ENCODE measurements around the gene ADCY9.
A peak's percentile ranks its signal among the peaks of the same experiment; 100 is the strongest.
"Not testable (repeated sequence)": the region's sequence is repeated elsewhere in the genome, so short reads cannot be mapped to it uniquely, and the experiment has no call there.

Gene ADCY9

GRCh38 chr16:3950343-3951193 is 165.7 kb downstream of the ADCY9 start:
- DNase-seq (ENCODE audit: low read depth in 2 of 2): no peak

GRCh38 chr16:3949946-3950342 is 166.3 kb downstream of the ADCY9 start:
- no peak for DNase-seq (ENCODE audit: low read depth in 2 of 2)

GRCh38 chr16:3949287-3949686 is 167.0 kb downstream of the ADCY9 start:
- DNase-seq (ENCODE audit: low read depth in 2 of 2): no peak

GRCh38 chr16:3948378-3948995 is 167.8 kb downstream of the ADCY9 start:
- no peak for DNase-seq (ENCODE audit: low read depth in 2 of 2)

GRCh38 chr16:3946604-3947180 is 169.6 kb downstream of the ADCY9 start:
- no peak for DNase-seq (ENCODE audit: low read depth in 2 of 2)

GRCh38 chr16:3945751-3946603 is 170.3 kb downstream of the ADCY9 start:
- no peak for DNase-seq (ENCODE audit: low read depth in 2 of 2)

GRCh38 chr16:3944457-3944856 is 171.8 kb downstream of the ADCY9 start:
- not testable (repeated sequence) for DNase-seq (ENCODE audit: low read depth in 2 of 2)

- not testable (repeated sequence) for DNase-seq (ENCODE audit: low read depth in 2 of 2)
These were observed 174.1 kb downstream of the ADCY9 start for GRCh38 chr16:3942146-3942545.

- DNase-seq (ENCODE audit: low read depth in 2 of 2): peak; percentile 17 to 41
These were observed 177.2 kb downstream of the ADCY9 start for GRCh38 chr16:3938843-3939624.

- no peak for DNase-seq (ENCODE audit: low read depth in 2 of 2)
These were observed 177.8 kb downstream of the ADCY9 start for GRCh38 chr16:3938471-3938842.

- no peak for DNase-seq (ENCODE audit: low read depth in 2 of 2)
These were observed 179.0 kb downstream of the ADCY9 start for GRCh38 chr16:3937066-3937875.

GRCh38 chr16:3935921-3936320 is 180.3 kb downstream of the ADCY9 start:
- no peak for DNase-seq (ENCODE audit: low read depth in 2 of 2)

GRCh38 chr16:3934491-3935181 is 181.6 kb downstream of the ADCY9 start:
- no peak for DNase-seq (ENCODE audit: low read depth in 2 of 2)

GRCh38 chr16:3927147-3927546 is 189.1 kb downstream of the ADCY9 start:
- DNase-seq (ENCODE audit: low read depth in 2 of 2): not testable (repeated sequence)

GRCh38 chr16:3924763-3925162 is 191.5 kb downstream of the ADCY9 start:
- no peak for DNase-seq (ENCODE audit: low read depth in 2 of 2)

- no peak for DNase-seq (ENCODE audit: low read depth in 2 of 2)
These were observed 194.0 kb downstream of the ADCY9 start for GRCh38 chr16:3922241-3922640.

- DNase-seq (ENCODE audit: low read depth in 2 of 2): no peak
These were observed 196.0 kb downstream of the ADCY9 start for GRCh38 chr16:3920206-3920605.

GRCh38 chr16:3919413-3919812 is 196.8 kb downstream of the ADCY9 start:
- no peak for DNase-seq (ENCODE audit: low read depth in 2 of 2)

- DNase-seq (ENCODE audit: low read depth in 2 of 2): no peak
These were observed 200.6 kb downstream of the ADCY9 start for GRCh38 chr16:3915426-3916260.
